Cardiac muscle cell (in vitro differentiated cells and primary cell): ENCODE measurements around the gene SPATA31E1. TPM values are rescaled to one million over a fixed set of nuclear protein-coding genes. Genes with fewer than 3 reads are reported as not detected.

Source experiments
- DNase-seq, 2 donors: peaks; one replicate each; pipeline versions ENCODE4 v3.0.0 to v3.0.0-alpha.2; 2010 to 2017; ENCODE audit warnings: low read depth in 1 of 2, low spot score in 1 of 2
- H3K27ac ChIP-seq: fragments of 200-600 bp; sonication (generic); 2 replicates; pipeline ENCODE4 v1.5.1; 2016
- H3K27me3 ChIP-seq: fragments of 200-600 bp; sonication (generic); 2 replicates; pipeline ENCODE4 v1.6.0; 2016; ENCODE audit warnings: control low read depth
- H3K36me3 ChIP-seq: fragments of 200-600 bp; sonication (generic); 2 replicates; pipeline ENCODE4 v1.5.1; 2016; ENCODE audit warnings: control low read depth
- H3K4me1 ChIP-seq: fragments of 200-600 bp; sonication (generic); 2 replicates; pipeline ENCODE4 v1.8.1; 2017; ENCODE audit warnings: low read depth, mild to moderate bottlenecking, mixed run types
- H3K4me3 ChIP-seq: fragments of 200-600 bp; sonication (generic); 2 replicates; pipeline ENCODE4 v1.5.1; 2016; ENCODE audit warnings: mild to moderate bottlenecking
- H3K9me3 ChIP-seq: fragments of 200-600 bp; sonication (generic); 2 replicates; pipeline ENCODE4 v1.5.1; 2017; ENCODE audit warnings: low read depth, mild to moderate bottlenecking, control low read depth
- polyA plus RNA-seq: library from polyadenylated mRNA; unstranded; fragments of >200 nt; fragmentation: Nextera tagmentation; extraction: Ambion mirVana; gene quantifications from 2 replicates; pipeline ENCODE4 v1.2.1, GENCODE V29; 2016
- total RNA-seq: library from RNA; depleted of rRNA; stranded (reverse); fragments of >200 nt; gene quantifications from 2 replicates; pipeline ENCODE4 v1.2.3, GENCODE V29; 2016
- TF ChIP-seq, protein P1 (sequence below): IDR thresholded peaks from 2 replicates; pipeline ENCODE4 v1.5.1; 2012; ENCODE audit warnings: low read depth, mild to moderate bottlenecking, low read length

The SPATA31E1 gene
- total and polyA plus RNA-seq, 2 experiments from 2014 or later, result not detected

DNA sequence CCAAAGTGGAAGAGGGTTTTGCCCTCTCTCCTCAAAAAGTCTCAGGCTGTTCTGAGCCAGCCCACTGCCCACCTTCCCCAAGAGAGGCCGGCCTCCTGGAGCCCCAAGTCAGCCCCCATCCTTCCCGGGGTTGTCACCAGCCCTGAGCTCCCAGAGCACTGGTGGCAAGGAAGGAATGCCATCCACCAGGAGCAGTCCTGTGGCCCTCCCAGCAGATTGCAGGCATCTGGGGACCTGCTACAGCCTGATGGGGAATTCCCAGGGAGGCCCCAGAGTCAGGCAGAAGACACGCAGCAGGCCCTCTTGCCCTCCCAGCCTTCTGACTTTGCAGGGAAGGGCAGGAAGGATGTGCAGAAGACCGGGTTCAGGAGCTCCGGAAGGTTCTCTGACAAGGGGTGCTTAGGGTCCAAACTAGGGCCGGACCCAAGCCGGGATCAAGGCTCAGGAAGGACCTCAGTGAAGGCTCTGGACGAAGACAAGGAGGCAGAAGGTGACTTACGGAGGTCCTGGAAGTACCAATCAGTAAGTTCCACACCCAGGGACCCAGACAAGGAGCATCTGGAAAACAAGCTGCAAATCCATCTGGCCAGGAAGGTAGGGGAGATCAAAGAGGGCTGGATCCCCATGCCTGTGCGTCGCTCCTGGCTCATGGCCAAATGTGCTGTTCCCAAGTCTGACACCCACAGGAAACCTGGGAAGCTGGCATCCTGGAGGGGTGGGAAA lies 3.7 kb downstream of the SPATA31E1 start:
- TF ChIP-seq, protein P1, sequence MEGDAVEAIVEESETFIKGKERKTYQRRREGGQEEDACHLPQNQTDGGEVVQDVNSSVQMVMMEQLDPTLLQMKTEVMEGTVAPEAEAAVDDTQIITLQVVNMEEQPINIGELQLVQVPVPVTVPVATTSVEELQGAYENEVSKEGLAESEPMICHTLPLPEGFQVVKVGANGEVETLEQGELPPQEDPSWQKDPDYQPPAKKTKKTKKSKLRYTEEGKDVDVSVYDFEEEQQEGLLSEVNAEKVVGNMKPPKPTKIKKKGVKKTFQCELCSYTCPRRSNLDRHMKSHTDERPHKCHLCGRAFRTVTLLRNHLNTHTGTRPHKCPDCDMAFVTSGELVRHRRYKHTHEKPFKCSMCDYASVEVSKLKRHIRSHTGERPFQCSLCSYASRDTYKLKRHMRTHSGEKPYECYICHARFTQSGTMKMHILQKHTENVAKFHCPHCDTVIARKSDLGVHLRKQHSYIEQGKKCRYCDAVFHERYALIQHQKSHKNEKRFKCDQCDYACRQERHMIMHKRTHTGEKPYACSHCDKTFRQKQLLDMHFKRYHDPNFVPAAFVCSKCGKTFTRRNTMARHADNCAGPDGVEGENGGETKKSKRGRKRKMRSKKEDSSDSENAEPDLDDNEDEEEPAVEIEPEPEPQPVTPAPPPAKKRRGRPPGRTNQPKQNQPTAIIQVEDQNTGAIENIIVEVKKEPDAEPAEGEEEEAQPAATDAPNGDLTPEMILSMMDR, result no peak
- no peaks in the 10 kb centered on the region for H3K36me3 ChIP-seq
- H3K9me3 ChIP-seq, result no peaks in the 10 kb centered on the region
- H3K27me3 ChIP-seq, result no peaks in the 10 kb centered on the region
- no peak for DNase-seq
- no peak overlapping the region for H3K4me3 ChIP-seq
- H3K27ac ChIP-seq, result no peak overlapping the region
- H3K4me1 ChIP-seq, result no peaks in the 10 kb centered on the region

DNA sequence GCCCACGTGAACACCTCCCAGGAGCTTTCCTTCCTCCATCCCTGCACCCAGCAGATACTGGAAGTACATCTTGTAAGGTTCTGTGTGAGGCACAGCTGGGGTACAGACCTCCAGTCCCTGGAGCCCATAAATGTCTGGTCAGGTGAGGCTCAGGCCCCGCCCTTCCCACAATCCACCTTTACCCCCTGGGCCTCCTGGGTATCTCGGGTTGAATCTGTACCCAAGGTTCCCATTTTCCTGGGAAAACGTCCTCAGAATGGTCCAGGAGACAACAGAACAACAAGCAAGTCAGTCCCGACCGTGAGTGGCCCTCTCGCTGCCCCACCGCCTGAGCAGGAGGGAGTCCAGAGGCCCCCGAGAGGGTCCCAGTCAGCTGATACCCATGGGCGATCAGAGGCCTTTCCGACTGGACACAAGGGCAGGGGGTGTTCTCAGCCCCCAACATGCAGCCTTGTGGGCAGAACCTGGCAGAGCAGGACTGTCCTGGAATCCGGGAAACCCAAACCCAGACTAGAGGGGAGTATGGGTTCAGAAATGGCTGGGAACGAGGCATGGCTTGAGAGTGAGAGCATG lies 4.3 kb downstream of the SPATA31E1 start:
- H3K9me3 ChIP-seq, result no peaks in the 10 kb centered on the region
- H3K4me1 ChIP-seq, result no peaks in the 10 kb centered on the region
- no peak overlapping the region for H3K27ac ChIP-seq
- TF ChIP-seq, protein P1, result no peak
- DNase-seq, result no peak
- no peaks in the 10 kb centered on the region for H3K36me3 ChIP-seq
- no peak overlapping the region for H3K4me3 ChIP-seq
- no peaks in the 10 kb centered on the region for H3K27me3 ChIP-seq

DNA sequence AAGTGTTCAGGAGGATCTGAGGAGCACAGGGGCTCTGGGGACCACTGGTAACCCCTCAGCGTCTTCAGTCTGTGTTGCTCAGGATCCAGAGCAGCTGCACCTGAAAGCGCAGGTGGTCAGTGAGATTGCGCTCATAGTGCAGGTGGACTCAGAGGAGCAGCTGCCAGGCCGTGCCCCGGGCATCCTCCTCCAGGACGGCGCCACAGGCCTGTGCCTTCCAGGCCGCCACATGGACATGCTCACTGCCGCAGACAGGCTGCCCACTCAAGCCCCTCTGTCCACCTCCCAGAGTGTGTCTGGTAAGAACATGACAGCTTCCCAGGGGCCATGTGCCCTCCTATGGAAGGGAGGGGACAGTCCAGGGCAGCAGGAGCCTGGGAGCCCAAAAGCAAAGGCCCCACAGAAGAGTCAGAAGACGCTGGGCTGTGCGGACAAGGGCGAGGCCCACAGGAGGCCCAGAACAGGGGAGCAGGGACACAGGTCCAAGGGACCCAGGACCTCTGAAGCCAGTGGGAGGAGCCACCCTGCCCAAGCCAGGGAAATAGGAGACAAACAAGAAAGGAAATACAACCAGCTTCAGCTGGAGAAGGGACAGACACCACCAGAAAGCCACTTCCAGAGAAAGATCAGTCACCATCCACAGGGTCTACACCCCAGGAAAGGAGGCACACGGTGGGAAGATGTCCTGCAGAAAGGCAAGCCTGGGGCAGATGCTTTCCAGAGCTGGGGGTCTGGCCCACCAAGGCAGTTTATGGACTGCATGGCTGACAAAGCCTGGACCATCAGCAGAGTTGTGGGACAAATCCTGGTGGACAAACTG lies 5.2 kb downstream of the SPATA31E1 start:
- Histone ChIP-seq H3K9me3 (no peaks in the 10 kb centered on the region), H3K27ac (no peak overlapping the region), H3K27me3 (no peaks in the 10 kb centered on the region), H3K4me3 (no peak overlapping the region), H3K36me3 (no peaks in the 10 kb centered on the region), H3K4me1 (no peaks in the 10 kb centered on the region)
- no peak for DNase-seq
- TF ChIP-seq, protein P1, result no peak

DNA sequence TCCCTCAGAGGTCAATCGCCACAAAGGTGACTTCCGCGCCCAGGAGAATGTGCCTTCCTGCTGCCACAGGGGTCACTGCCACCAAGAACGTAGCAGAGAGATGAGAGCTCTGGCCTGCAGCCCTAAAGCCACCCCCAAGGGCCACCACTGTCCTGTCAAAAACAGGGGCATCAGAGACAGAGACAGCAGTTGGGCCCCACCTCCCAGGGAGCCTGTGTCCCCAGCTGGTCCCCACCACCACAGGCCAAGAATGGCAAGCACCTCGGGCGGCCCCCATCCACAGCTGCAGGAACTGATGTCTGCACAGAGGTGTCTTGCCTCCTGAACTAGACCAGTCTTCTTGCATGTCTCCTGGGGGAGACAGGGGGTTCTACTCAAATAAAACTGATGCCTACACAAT lies 5.8 kb downstream of the SPATA31E1 start:
- Histone ChIP-seq H3K27me3 (no peaks in the 10 kb centered on the region), H3K4me1 (no peaks in the 10 kb centered on the region), H3K9me3 (no peaks in the 10 kb centered on the region), H3K4me3 (no peak overlapping the region), H3K36me3 (no peaks in the 10 kb centered on the region), H3K27ac (no peak overlapping the region)
- TF ChIP-seq, protein P1, result no peak
- DNase-seq, result no peak

DNA sequence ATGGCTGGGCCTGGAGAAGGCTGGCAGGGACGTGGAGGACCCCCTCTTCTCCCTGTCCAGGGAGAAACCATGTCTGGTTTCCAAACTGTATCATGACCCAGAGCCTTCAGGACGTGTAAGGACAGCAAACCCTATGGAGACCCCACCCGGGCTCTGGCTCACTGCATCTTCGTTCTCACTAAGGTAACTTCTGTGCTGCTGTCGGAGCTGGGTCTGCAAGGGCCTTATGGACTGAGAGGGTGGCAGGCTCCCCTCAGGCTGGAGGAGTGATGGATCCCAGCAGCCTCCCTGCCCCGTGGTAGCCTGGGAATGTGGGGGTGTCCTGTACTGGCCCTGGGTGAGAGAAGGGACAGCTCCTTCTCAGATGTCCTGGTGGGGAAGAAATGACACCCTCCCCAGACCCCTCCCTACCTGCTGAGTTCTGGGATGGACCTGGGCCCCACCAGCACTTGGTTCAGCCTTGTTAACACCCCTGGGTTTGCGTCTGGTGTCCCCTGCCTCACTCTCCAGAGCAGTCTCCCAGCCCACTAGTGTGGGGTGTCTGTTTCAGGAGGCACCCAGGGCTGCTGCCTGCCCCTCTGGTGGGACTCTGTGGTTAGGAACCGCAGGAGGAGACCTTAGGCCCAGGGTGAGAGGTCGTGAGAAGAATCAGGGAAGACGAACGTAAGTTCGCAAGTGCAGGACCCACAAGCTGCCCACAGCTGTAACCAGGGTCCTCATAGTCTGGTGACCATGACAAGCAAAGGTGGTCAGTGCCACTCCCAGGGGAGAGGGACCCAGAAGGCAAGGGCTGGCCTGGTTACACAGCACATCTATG lies 6.6 kb downstream of the SPATA31E1 start:
- H3K4me1 ChIP-seq, result no peaks in the 10 kb centered on the region
- TF ChIP-seq, protein P1, result no peak
- DNase-seq, result no peak
- H3K27me3 ChIP-seq, result no peaks in the 10 kb centered on the region
- H3K9me3 ChIP-seq, result no peaks in the 10 kb centered on the region
- no peaks in the 10 kb centered on the region for H3K36me3 ChIP-seq
- H3K4me3 ChIP-seq, result no peak overlapping the region
- no peak overlapping the region for H3K27ac ChIP-seq
